Gastrocnemius medialis (tissue), 4 donors: ENCODE data around the gene XRN2. TPM values are rescaled to one million over a fixed set of nuclear protein-coding genes. Genes with fewer than 3 reads are reported as not detected.

Source experiments
- ATAC-seq, 2 donors: fragments of 150-250 bp; one replicate each; pipeline ENCODE4 v1.9.1; 2016
- DNase-seq, 2 donors: peaks; one replicate each; pipeline ENCODE4 v3.0.0-alpha.2; 2019
- H3K27ac ChIP-seq, 4 donors: fragments of 200-600 bp; sonication (generic); 1 replicate in 1 of 4; 2 replicates in 3 of 4; pipeline ENCODE4 v1.5.1; 2016 to 2018; ENCODE audit warnings: mild to moderate bottlenecking in 2 of 4, moderate library complexity in 1 of 4
- H3K27me3 ChIP-seq, 3 donors: fragments of 200-600 bp; sonication (generic) in 2 of 3; 1 replicate in 1 of 3; 2 replicates in 2 of 3; pipeline versions ENCODE4 v1.5.1 to v1.6.0; 2016 to 2019; ENCODE audit warnings: mild to moderate bottlenecking in 1 of 3, moderate library complexity in 1 of 3
- H3K36me3 ChIP-seq, 2 donors: fragments of 200-600 bp; sonication (generic) in 1 of 2; one replicate each; pipeline ENCODE4 v1.5.1; 2017 to 2018
- H3K4me1 ChIP-seq, 2 donors: fragments of 200-600 bp; sonication (generic) in 1 of 2; one replicate each; pipeline ENCODE4 v1.5.1; 2016 to 2017; ENCODE audit warnings: mild to moderate bottlenecking in 2 of 2
- H3K4me3 ChIP-seq, 4 donors: fragments of 200-600 bp; sonication (generic) in 3 of 4; 1 replicate in 1 of 4; 2 replicates in 3 of 4; pipeline ENCODE4 v1.5.1; 2016 to 2019; ENCODE audit warnings: mild to moderate bottlenecking in 2 of 4
- H3K9me3 ChIP-seq, 3 donors: fragments of 200-600 bp; sonication (generic) in 2 of 3; 1 replicate in 1 of 3; 2 replicates in 2 of 3; pipeline ENCODE4 v1.5.1; 2016 to 2019
- CTCF ChIP-seq, 5 experiments: fragments of 450-650 bp in 3 of 5; fragments of 200-600 bp in 2 of 5; sonication (generic) in 2 of 5; IDR thresholded peaks in 4 of 5; conservative IDR thresholded peaks in 1 of 5; 1 replicate in 4 of 5; 2 replicates in 1 of 5; pipeline ENCODE4 v1.5.1; 2016 to 2019; ENCODE audit warnings: antibody characterized with exemption in 5 of 5, mild to moderate bottlenecking in 3 of 5, moderate library complexity in 3 of 5
- POLR2A ChIP-seq, 2 donors: fragments of 450-650 bp; IDR thresholded peaks; one replicate each; pipeline ENCODE4 v1.6.1; 2017; ENCODE audit warnings: antibody characterized with exemption in 2 of 2, mild to moderate bottlenecking in 2 of 2, moderate library complexity in 2 of 2
- in situ Hi-C, 4 donors: fragments of 200-750 bp; cut with MboI; loops; one replicate each; pipeline versions ENCODE4 v1.15.0 to v1.8.0; 2017; ENCODE audit warnings: low sequenced_read_pairs in 4 of 4
- intact Hi-C: fragments of 100-400 bp; cut with DNase I; formaldehyde crosslinking; loops from one replicate; pipeline ENCODE4 v1.15.1; 2023; ENCODE audit warnings: low total_unique reads
- total RNA-seq, 4 donors: library from RNA; depleted of rRNA; stranded (reverse); fragments of >200 nt; gene quantifications; one replicate each; pipeline versions ENCODE4 v1.1.0 to v1.2.3, GENCODE V29; 2016

Gene XRN2
- total RNA-seq, 4 donors from 2014 or later = 42.0 to 68.4 (median 52.3) TPM

- Histone ChIP-seq H3K27ac (no peak overlapping the region), H3K4me1 (no peaks in the 10 kb centered on the region), H3K27me3 (no peaks in the 10 kb centered on the region), H3K4me3 (no peak overlapping the region), H3K9me3 (no peaks in the 10 kb centered on the region), H3K36me3 (peaks cover 0 to 25% of the 10 kb centered on the region in 2 donors)
- no peak for DNase-seq
- in situ Hi-C loops = no loop called here
- no peak for TF ChIP-seq CTCF (IDR thresholded peaks at IDR 0.05 in 4 of 5, conservative IDR thresholded peaks at IDR 0.05 in 1 of 5)
- no peak for TF ChIP-seq POLR2A (IDR thresholded peaks at IDR 0.05)
- intact Hi-C loops = no loop called here
- ATAC-seq = no peak
These were observed 75.1 kb downstream of the XRN2 start for GRCh38 chr20:21378259-21378658.

GRCh38 chr20:21380711-21381110 is 77.6 kb downstream of the XRN2 start:
- H3K27ac ChIP-seq = no peak overlapping the region
- H3K4me3 ChIP-seq = no peak overlapping the region
- H3K36me3 ChIP-seq = peaks cover 0 to 42% of the 10 kb centered on the region in 2 donors
- in situ Hi-C loops = no loop called here
- ATAC-seq = no peak
- TF ChIP-seq POLR2A (IDR thresholded peaks at IDR 0.05) = no peak
- TF ChIP-seq CTCF (IDR thresholded peaks at IDR 0.05 in 4 of 5, conservative IDR thresholded peaks at IDR 0.05 in 1 of 5) = no peak
- no peaks in the 10 kb centered on the region for H3K9me3 ChIP-seq
- intact Hi-C loops = no loop called here
- DNase-seq = no peak
- no peaks in the 10 kb centered on the region for H3K4me1 ChIP-seq
- no peaks in the 10 kb centered on the region for H3K27me3 ChIP-seq

GRCh38 chr20:21381619-21382018 is 78.5 kb downstream of the XRN2 start:
- peaks cover 0 to 51% of the 10 kb centered on the region in 2 donors for H3K36me3 ChIP-seq
- H3K27ac ChIP-seq = no peak overlapping the region
- no peaks in the 10 kb centered on the region for H3K4me1 ChIP-seq
- intact Hi-C loops (no loop called here), in situ Hi-C loops (no loop called here)
- no peak overlapping the region for H3K4me3 ChIP-seq
- ATAC-seq = no peak
- H3K27me3 ChIP-seq = no peaks in the 10 kb centered on the region
- no peak for DNase-seq
- no peak for TF ChIP-seq CTCF (IDR thresholded peaks at IDR 0.05 in 4 of 5, conservative IDR thresholded peaks at IDR 0.05 in 1 of 5)
- no peak for TF ChIP-seq POLR2A (IDR thresholded peaks at IDR 0.05)
- H3K9me3 ChIP-seq = no peaks in the 10 kb centered on the region

GRCh38 chr20:21384308-21384892 is 81.3 kb downstream of the XRN2 start:
- Histone ChIP-seq H3K36me3 (peaks cover 0 to 75% of the 10 kb centered on the region in 2 donors), H3K27me3 (no peaks in the 10 kb centered on the region), H3K27ac (no peak overlapping the region), H3K9me3 (no peaks in the 10 kb centered on the region), H3K4me1 (no peaks in the 10 kb centered on the region), H3K4me3 (no peak overlapping the region)
- intact Hi-C loops (no loop called here), in situ Hi-C loops (no loop called here)
- no peak for TF ChIP-seq CTCF (IDR thresholded peaks at IDR 0.05 in 4 of 5, conservative IDR thresholded peaks at IDR 0.05 in 1 of 5)
- no peak for TF ChIP-seq POLR2A (IDR thresholded peaks at IDR 0.05)
- DNase-seq = no peak
- no peak for ATAC-seq

- in situ Hi-C loops = no loop called here
- no peak for TF ChIP-seq CTCF (IDR thresholded peaks at IDR 0.05 in 4 of 5, conservative IDR thresholded peaks at IDR 0.05 in 1 of 5)
- no peak for TF ChIP-seq POLR2A (IDR thresholded peaks at IDR 0.05)
- no peaks in the 10 kb centered on the region for H3K9me3 ChIP-seq
- H3K36me3 ChIP-seq = peaks cover 0 to 70% of the 10 kb centered on the region in 2 donors
- peaks cover 0 to 5% (median 0%) of the 10 kb centered on the region in 3 donors for H3K27me3 ChIP-seq
- DNase-seq (no peak), ATAC-seq (no peak)
- no peaks in the 10 kb centered on the region for H3K4me1 ChIP-seq
- no peak overlapping the region for H3K4me3 ChIP-seq
- intact Hi-C loops = no loop called here
- H3K27ac ChIP-seq = no peak overlapping the region
These were observed 83.0 kb downstream of the XRN2 start for GRCh38 chr20:21386111-21386510.
